Aorta (tissue), 5 donors: Measurements from ENCODE around the gene ZNF709. TPM values are rescaled to one million over a fixed set of nuclear protein-coding genes. Genes with fewer than 3 reads are reported as not detected.
"Not testable (repeated sequence)": the region's sequence is repeated elsewhere in the genome, so short reads cannot be mapped to it uniquely, and the experiment has no call there.

Source experiments
- ATAC-seq: fragments of 200-7000 bp; cut with Tn5 transposase; one replicate; pipeline ENCODE4 v1.9.1; 2022; ENCODE audit warnings: moderate library complexity; ENCODE audit not compliant: low FRiP score
- DNase-seq, 2 donors: peaks; one replicate each; pipeline ENCODE4 v3.0.0-alpha.2; 2020
- H3K27ac ChIP-seq, 2 donors: one replicate each; pipeline ENCODE4 v1.5.1; 2013; ENCODE audit warnings: low read length in 2 of 2, mild to moderate bottlenecking in 2 of 2, moderate library complexity in 2 of 2, control low read depth in 1 of 2, inconsistent platforms in 1 of 2, low read depth in 1 of 2
- H3K27me3 ChIP-seq, 2 donors: one replicate each; pipeline ENCODE4 v1.6.1; 2013; ENCODE audit warnings: control low read depth in 1 of 2, low read length in 1 of 2, mild to moderate bottlenecking in 1 of 2, moderate library complexity in 1 of 2; ENCODE audit not compliant: insufficient read depth in 2 of 2, control insufficient read depth in 1 of 2
- H3K36me3 ChIP-seq, 2 donors: one replicate each; pipeline ENCODE4 v1.6.1; 2013; ENCODE audit warnings: control low read depth in 1 of 2, low read length in 1 of 2, mild to moderate bottlenecking in 1 of 2; ENCODE audit not compliant: insufficient read depth in 2 of 2, control insufficient read depth in 1 of 2
- H3K4me1 ChIP-seq, 2 donors: one replicate each; pipeline ENCODE4 v1.6.1; 2013; ENCODE audit warnings: low read length in 2 of 2, control low read depth in 1 of 2, mild to moderate bottlenecking in 1 of 2, moderate library complexity in 1 of 2; ENCODE audit not compliant: insufficient read depth in 2 of 2, control insufficient read depth in 1 of 2
- H3K4me3 ChIP-seq, 2 donors: one replicate each; pipeline ENCODE4 v1.5.1; 2013; ENCODE audit warnings: low read length in 2 of 2, control low read depth in 1 of 2, mild to moderate bottlenecking in 1 of 2
- H3K9me3 ChIP-seq: one replicate; pipeline ENCODE4 v1.6.1; 2013; ENCODE audit warnings: mild to moderate bottlenecking, low read length; ENCODE audit not compliant: control insufficient read depth
- WGBS, 2 donors: extraction: QIAGEN DNeasy Blood & Tissue Kit; methylation state at CpG; one replicate each; pipeline ENCODE4 v1.1.7; 2013; 5-methylcytosine and 5-hydroxymethylcytosine counted together
- intact Hi-C, 2 donors: fragments of 100-400 bp; cut with DNase I; formaldehyde crosslinking; loops; one replicate each; pipeline versions ENCODE4 v1.14.2 to v1.15.0; 2022
- polyA plus RNA-seq, 2 donors: library from polyadenylated mRNA; stranded (reverse); fragments of 200-250 nt; gene quantifications; one replicate each; pipeline ENCODE4 v1.2.3, GENCODE V29; 2013
- total RNA-seq, 2 donors: library from RNA; stranded (reverse); fragmentation: NEBNext Ultra II Directional; extraction: Animal tissue kit (Norgen Biotek cat#: 25700); gene quantifications; one replicate each; pipeline ENCODE4 v1.2.1, GENCODE V29; 2021
- donor health status: healthy with polysubstance abuse.
- donor health status: Bipolar disorder and iron deficiency.
- donor health status: DM: no; HTN: no; CAD: no.
- donor health status: DM: no; HTN: no; CAD: no.
- donor health status: DM: yes; HTN: yes; CAD: no.

The ZNF709 gene
- total and polyA plus RNA-seq, 4 donors, result 1.2 to 5.8 (median 5.1) TPM; not detected in 1

DNA sequence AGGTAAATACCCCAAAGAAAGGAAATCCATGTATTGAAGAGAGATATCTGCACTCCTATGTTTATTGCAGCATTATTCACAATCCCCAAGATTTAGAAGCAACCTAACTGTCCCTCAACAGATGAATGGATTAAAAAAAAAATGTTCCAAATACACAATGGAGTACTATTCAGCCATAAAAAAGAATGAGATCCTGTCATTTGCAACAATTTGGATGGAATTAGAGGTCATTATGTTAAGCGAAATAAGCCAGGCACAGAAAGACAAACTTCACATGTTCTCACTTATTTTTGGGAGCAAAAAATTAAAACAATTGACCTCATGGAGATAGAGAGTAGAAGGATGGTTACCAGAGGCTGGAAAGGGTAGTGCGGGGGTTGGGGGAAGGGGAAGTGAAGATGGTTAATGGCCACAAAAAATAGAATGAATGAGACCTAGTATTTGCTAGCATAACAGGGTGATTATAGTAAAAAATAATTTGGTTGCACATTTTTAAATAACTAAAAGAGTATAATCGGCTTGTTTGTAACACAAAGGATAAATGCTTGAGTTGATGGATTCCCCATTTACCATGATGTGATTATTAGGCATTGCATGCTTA, 9.7 kb upstream of the ZNF709 start:
- ATAC-seq, result no peak
- Histone ChIP-seq H3K9me3 (no peaks in the 10 kb centered on the region), H3K27ac (no peak overlapping the region), H3K4me3 (no peak overlapping the region), H3K4me1 (no peaks in the 10 kb centered on the region), H3K27me3 (no peaks in the 10 kb centered on the region), H3K36me3 (no peaks in the 10 kb centered on the region)
- intact Hi-C loops, result loop anchor here in 1 of 2 donors (2.0 kb wide), 1 partner anchor 56 kb away; the partner anchor contains the start of gene ZNF564
- 97 to 98% methylated on average over 3 of the region's 3 CpGs for WGBS, 2 donors
- no peak for DNase-seq

DNA sequence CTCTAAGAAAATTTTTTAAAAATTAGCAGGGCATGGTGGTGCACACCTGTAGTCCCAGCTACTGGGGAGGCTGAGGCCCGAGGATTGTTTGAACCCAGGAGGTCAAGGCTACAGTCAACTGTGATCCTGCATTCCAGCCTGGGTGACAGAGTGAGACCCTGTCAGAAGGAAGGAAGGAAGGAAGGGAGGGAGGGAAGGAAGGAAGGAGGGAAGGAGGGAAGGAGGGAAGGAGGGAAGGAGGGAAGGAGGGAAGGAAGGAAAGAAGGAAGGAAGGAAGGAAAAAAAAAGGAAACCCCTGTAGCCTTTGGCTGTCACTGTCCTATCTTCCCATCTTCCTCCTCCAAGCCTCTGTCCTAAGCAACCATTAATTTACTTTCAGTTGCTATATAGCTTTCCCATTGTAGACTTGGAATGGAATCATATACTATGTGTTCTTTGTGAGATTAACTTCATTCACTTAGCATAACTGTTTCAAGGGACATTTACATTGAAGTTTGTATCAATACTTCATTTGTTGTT, 1.7 kb upstream of the ZNF709 start:
- WGBS, 2 donors, result 89 to 96% methylated on average over 1 of the region's 1 CpG
- intact Hi-C loops, result not testable (repeated sequence)

DNA sequence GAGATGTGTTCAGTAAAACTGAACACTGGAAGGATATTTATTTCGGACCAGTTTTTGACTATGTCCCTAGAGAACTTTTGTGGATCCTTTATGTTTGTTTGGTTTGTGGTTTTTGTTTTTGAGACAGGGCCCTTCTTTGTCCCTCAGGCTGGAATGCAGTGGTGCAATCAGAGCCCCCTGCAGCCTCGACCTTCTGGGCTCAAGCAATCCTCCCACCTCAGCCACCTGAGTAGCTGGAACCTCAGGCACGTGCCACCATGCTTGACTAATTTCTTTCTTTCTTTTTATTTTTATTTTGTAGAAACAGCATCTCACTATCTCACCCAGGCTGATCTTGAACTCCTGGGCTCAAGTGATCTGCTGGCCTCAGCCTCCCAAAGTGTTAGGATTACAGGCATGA, 955 bp upstream of the ZNF709 start:
- no peak overlapping the region for H3K4me3 ChIP-seq
- 75 to 95% methylated on average over 3 of the region's 3 CpGs for WGBS, 2 donors

More for the DNA sequence above, 1.7 kb upstream of the ZNF709 start:
- H3K4me1 ChIP-seq, H3K27ac ChIP-seq, DNase-seq, H3K4me3 ChIP-seq, ATAC-seq, H3K27me3 ChIP-seq, H3K36me3 ChIP-seq, H3K9me3 ChIP-seq: not testable (repeated sequence)

DNA sequence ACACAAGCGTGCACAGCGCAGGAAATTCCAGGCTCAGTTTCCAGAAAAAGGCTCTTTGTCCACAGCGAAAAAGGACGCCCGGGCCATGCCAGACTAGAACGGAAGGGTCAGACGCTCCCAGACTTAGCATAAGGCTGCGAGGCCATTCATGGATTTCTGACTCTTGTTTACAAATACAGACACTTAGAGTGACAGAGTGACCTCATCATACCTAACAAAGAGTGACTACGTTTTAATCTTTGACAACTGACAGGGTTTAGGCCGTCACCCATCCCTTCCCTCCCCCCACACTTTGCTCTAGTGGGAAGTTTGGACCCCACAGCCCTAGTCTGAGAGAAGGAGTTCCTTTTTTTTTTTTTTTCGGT, 418 bp upstream of the ZNF709 start:
- Histone ChIP-seq H3K9me3 (no peaks in the 10 kb centered on the region), H3K36me3 (no peaks in the 10 kb centered on the region), H3K27me3 (no peaks in the 10 kb centered on the region), H3K4me3 (peak overlapping the region; percentile 45 to 89), H3K27ac (no peak overlapping the region), H3K4me1 (no peaks in the 10 kb centered on the region)
- DNase-seq (no peak), ATAC-seq (peak; percentile 69)
- WGBS, 2 donors, result 3 to 4% methylated on average over 11 of the region's 11 CpGs
- intact Hi-C loops, result no loop called here

More for the DNA sequence above, 955 bp upstream of the ZNF709 start:
- Histone ChIP-seq H3K36me3 (no peaks in the 10 kb centered on the region), H3K4me1 (no peaks in the 10 kb centered on the region), H3K27ac (no peak overlapping the region), H3K27me3 (no peaks in the 10 kb centered on the region), H3K9me3 (no peaks in the 10 kb centered on the region)
- intact Hi-C loops, result no loop called here
- DNase-seq (no peak), ATAC-seq (no peak)

DNA sequence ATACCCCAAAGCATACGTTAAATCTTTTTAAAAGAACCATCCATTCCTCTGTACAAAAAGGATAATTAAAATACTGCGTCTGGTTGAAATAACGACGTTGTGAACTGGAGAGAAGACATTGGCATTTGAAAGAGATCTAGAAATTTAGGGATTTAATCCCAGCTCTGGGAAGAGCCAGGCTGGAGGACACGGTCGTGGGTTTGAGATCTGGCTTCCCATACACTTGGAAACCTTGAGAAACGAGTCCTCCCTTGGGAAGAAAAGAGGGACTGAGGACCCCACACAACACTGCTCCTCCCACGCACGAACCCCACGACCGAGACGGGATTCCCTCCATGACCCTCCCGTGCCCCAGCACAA, 625 bp downstream of the ZNF709 start:
- H3K27ac ChIP-seq, result no peak overlapping the region
- no peaks in the 10 kb centered on the region for H3K36me3 ChIP-seq
- H3K4me3 ChIP-seq, result peak overlapping the region; percentile 15 to 89
- no peaks in the 10 kb centered on the region for H3K9me3 ChIP-seq
- H3K27me3 ChIP-seq, result no peaks in the 10 kb centered on the region
- intact Hi-C loops, result no loop called here
- H3K4me1 ChIP-seq, result no peaks in the 10 kb centered on the region
- WGBS, 2 donors, result 1% methylated on average over 13 of the region's 13 CpGs
- DNase-seq (no peak), ATAC-seq (no peak)

DNA sequence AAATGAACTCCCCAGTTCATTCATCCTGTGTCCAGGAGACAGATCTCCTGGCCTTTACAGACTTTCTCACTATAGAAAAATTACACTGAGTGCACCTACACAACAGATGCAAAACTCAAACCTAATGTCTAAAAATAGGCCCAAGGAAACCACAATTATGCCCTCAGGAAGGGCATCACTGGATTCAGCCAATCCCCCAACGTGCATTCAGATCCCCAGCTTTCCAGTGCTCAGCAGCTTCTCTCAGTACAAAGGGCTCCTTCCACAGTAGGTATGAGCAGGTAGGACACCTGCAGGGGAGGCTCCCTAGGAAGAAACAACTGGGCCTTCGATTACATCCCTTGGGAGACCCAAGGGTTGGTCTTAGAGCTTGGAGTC, 2.1 kb downstream of the ZNF709 start:
- ATAC-seq (no peak), DNase-seq (no peak)
- H3K36me3 ChIP-seq, result no peaks in the 10 kb centered on the region
- no peaks in the 10 kb centered on the region for H3K27me3 ChIP-seq
- no peak overlapping the region for H3K27ac ChIP-seq
- no peaks in the 10 kb centered on the region for H3K9me3 ChIP-seq
- 84 to 88% methylated on average over 2 of the region's 2 CpGs for WGBS, 2 donors
- H3K4me1 ChIP-seq, result no peaks in the 10 kb centered on the region
- intact Hi-C loops, result no loop called here
- no peak overlapping the region for H3K4me3 ChIP-seq

DNA sequence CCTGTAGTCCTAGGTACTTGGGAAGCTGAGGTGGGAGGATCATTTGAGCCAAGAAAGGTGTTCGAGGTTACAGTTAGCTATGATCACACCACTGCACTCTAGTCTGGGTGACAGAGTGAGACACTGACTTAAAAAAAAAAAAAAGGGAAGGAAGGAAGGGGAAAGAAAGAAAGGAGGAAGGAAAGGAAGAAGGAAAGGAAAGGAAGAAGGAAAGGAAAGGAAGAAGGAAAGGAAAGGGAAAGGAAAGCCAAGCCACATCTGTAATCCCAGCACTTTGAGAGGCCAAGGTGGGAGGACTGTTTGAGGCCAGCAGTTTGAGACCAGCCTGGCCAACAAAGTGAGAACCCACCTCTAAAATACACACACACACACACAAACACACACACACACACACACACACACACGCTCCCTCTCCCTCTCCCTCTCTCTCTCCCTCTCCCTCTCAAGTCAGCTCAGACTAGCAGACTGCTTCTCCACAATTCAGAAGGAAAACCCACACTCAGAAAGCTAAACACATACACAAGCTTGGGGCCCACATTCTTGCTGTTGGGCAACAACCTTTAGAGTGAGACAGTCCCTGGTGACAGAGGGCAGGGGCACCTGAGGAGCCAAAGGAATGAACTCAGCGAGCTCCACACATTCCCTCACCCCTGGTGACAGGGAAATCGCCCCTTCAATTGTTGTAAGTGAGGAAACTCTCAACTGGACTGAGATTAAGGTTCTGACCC, 2.7 kb downstream of the ZNF709 start:
- intact Hi-C loops, result no loop called here
- no peaks in the 10 kb centered on the region for H3K4me1 ChIP-seq

DNA sequence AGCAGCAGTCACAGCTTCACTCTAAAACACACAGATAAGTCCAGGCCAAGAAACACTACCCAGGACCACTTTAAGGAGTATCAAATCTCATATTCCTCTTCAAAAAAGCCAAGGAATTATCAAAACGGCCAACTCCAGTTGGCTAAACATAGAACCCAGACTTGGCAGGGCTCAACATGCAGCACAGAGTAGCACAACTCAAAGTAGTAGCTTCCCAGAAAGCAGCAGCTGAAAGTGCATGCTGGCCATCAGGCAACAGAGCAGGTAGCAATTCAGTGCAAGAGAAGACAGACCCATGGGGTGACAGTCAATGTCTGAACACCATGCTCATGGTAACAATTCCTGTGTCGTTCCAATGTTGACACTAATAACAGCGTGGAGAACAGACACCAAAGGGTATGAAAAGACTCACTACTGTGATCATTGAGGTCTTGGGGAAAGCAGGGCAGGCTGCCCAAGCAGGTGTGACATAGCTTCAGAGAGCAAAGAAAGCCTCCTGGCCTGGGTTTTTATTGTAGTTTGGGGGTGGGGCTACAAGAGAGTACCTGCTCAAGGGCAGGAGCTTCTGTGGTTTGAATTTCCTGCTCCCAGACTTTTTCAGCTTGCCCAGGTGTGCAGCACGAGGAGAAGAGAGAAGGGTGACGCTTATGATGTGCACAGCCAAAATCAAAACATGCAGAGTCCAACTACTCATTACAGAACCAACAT, 6.2 kb downstream of the ZNF709 start:
- peak overlapping the region in 1 of 2 donors; percentile 4 for H3K27ac ChIP-seq
- no peak for DNase-seq
- no peaks in the 10 kb centered on the region for H3K4me1 ChIP-seq
- no peak for ATAC-seq
- no peaks in the 10 kb centered on the region for H3K9me3 ChIP-seq
- intact Hi-C loops, result no loop called here
- H3K4me3 ChIP-seq, result no peak overlapping the region
- WGBS, 2 donors, result 34 to 37% methylated on average over 5 of the region's 5 CpGs
- H3K27me3 ChIP-seq, result no peaks in the 10 kb centered on the region
- no peaks in the 10 kb centered on the region for H3K36me3 ChIP-seq

More for the DNA sequence above, 2.7 kb downstream of the ZNF709 start:
- Histone ChIP-seq H3K4me3 (no peak overlapping the region), H3K27ac (no peak overlapping the region), H3K9me3 (no peaks in the 10 kb centered on the region), H3K27me3 (no peaks in the 10 kb centered on the region), H3K36me3 (no peaks in the 10 kb centered on the region)
- WGBS, 2 donors, result 84 to 89% methylated on average over 3 to 4 of the region's 4 CpGs
- ATAC-seq (no peak), DNase-seq (no peak)
